Astrocyte (in vitro differentiated cells and primary cell): ENCODE data around the gene ZDHHC11. TPM values are rescaled to one million over a fixed set of nuclear protein-coding genes. Genes with fewer than 3 reads are reported as not detected.
"Not testable (repeated sequence)": the region's sequence is repeated elsewhere in the genome, so short reads cannot be mapped to it uniquely, and the experiment has no call there.

Experiments
- DNase-seq: peaks from one replicate; pipeline ENCODE4 v3.0.0-alpha.2; 2010; ENCODE audit warnings: low read depth
- FAIRE-seq: peaks from 2 replicates; lab custom pipeline; 2011; peaks lifted over from hg19 to GRCh38; lab: Jason Lieb, UNC
- H2AFZ ChIP-seq: 2 replicates; pipeline ENCODE4 v1.6.0; 2012; ENCODE audit warnings: low read depth, low read length, inconsistent platforms
- H3K27ac ChIP-seq: 2 replicates; pipeline ENCODE4 v1.5.1; 2011; ENCODE audit warnings: low read depth, low read length, inconsistent platforms
- H3K27me3 ChIP-seq: 2 replicates; pipeline ENCODE4 v1.6.0; 2011; ENCODE audit warnings: low read length, inconsistent platforms; ENCODE audit not compliant: insufficient read depth
- H3K36me3 ChIP-seq: 2 replicates; pipeline ENCODE4 v1.5.1; 2011; ENCODE audit warnings: low read length, inconsistent platforms; ENCODE audit not compliant: insufficient read depth
- H3K4me1 ChIP-seq: 2 replicates; pipeline ENCODE4 v1.5.1; 2011; ENCODE audit warnings: low read length, inconsistent platforms; ENCODE audit not compliant: insufficient read depth
- H3K4me2 ChIP-seq: 2 replicates; pipeline ENCODE4 v1.6.0; 2012; ENCODE audit warnings: low read length, inconsistent platforms
- H3K4me3 ChIP-seq: 2 replicates; pipeline ENCODE4 v1.5.1; 2011; ENCODE audit warnings: low read depth, mild to moderate bottlenecking, low read length, inconsistent platforms; ENCODE audit not compliant: insufficient read depth
- H3K79me2 ChIP-seq: 2 replicates; pipeline ENCODE4 v1.6.0; 2012; ENCODE audit warnings: mild to moderate bottlenecking, low read length, inconsistent platforms; ENCODE audit not compliant: insufficient read depth
- H3K9ac ChIP-seq: 2 replicates; pipeline ENCODE4 v1.6.0; 2012; ENCODE audit warnings: mild to moderate bottlenecking, low read length, inconsistent platforms
- H3K9me3 ChIP-seq: 2 replicates; pipeline ENCODE4 v1.5.1; 2012; ENCODE audit warnings: low read depth, mild to moderate bottlenecking, low read length, inconsistent platforms; ENCODE audit not compliant: insufficient read depth
- H4K20me1 ChIP-seq: 2 replicates; pipeline ENCODE4 v1.6.0; 2012; ENCODE audit warnings: low read length, inconsistent platforms; ENCODE audit not compliant: insufficient read depth
- H3K27ac Mint-ChIP-seq: one replicate; pipeline ENCODE4 v1.8.0; 2021; ENCODE audit warnings: mild to moderate bottlenecking, mixed read lengths; ENCODE audit not compliant: unreplicated experiment
- H3K27me3 Mint-ChIP-seq: one replicate; pipeline ENCODE4 v1.8.0; 2021; ENCODE audit warnings: low read depth, mixed read lengths; ENCODE audit not compliant: unreplicated experiment
- H3K36me3 Mint-ChIP-seq: one replicate; pipeline ENCODE4 v1.8.0; 2021; ENCODE audit warnings: low read depth, mixed read lengths; ENCODE audit not compliant: unreplicated experiment
- H3K4me1 Mint-ChIP-seq: one replicate; pipeline ENCODE4 v1.8.0; 2021; ENCODE audit warnings: low read depth, mixed read lengths; ENCODE audit not compliant: unreplicated experiment
- H3K4me3 Mint-ChIP-seq: one replicate; pipeline ENCODE4 v1.8.0; 2021; ENCODE audit warnings: mild to moderate bottlenecking, moderate library complexity, mixed read lengths; ENCODE audit not compliant: unreplicated experiment
- H3K9me3 Mint-ChIP-seq: one replicate; pipeline ENCODE4 v1.8.0; 2021; ENCODE audit warnings: mild to moderate bottlenecking, mixed read lengths; ENCODE audit not compliant: unreplicated experiment
- EZH2 ChIP-seq: IDR thresholded peaks from 2 replicates; pipeline ENCODE4 v1.6.1; 2012; ENCODE audit warnings: mild to moderate bottlenecking, low read length, inconsistent platforms; ENCODE audit not compliant: insufficient read depth
- total RNA-seq: library from RNA; stranded (reverse); gene quantifications from 2 replicates; pipeline ENCODE4 v1.2.1, GENCODE V29; 2021

The ZDHHC11 gene
- total RNA-seq, 1 donor from 2014 or later: 15.9 TPM

- H3K4me1 ChIP-seq, H3K27me3 ChIP-seq, H3K79me2 ChIP-seq, H3K9ac ChIP-seq, H3K4me3 ChIP-seq, H2AFZ ChIP-seq, H3K9me3 ChIP-seq, H3K36me3 Mint-ChIP-seq, H3K27ac Mint-ChIP-seq, DNase-seq, FAIRE-seq, H3K9me3 Mint-ChIP-seq, H3K4me1 Mint-ChIP-seq, H3K27ac ChIP-seq, H3K36me3 ChIP-seq, H3K27me3 Mint-ChIP-seq, H4K20me1 ChIP-seq: not testable (repeated sequence)
- H3K4me2 ChIP-seq: peak overlapping the region; percentile 85
- peak; percentile 41 for TF ChIP-seq EZH2
- H3K4me3 Mint-ChIP-seq: peak overlapping the region; percentile 80
These were observed 65.5 kb downstream of the ZDHHC11 start for GRCh38 chr5:785181-785705.

- not testable (repeated sequence) for H3K27ac Mint-ChIP-seq, H3K79me2 ChIP-seq, H3K27me3 Mint-ChIP-seq, H3K9ac ChIP-seq, H4K20me1 ChIP-seq, H3K9me3 Mint-ChIP-seq, H3K4me1 ChIP-seq, H3K4me1 Mint-ChIP-seq, H3K27me3 ChIP-seq, H3K9me3 ChIP-seq, H3K36me3 Mint-ChIP-seq, FAIRE-seq, H3K36me3 ChIP-seq, H3K27ac ChIP-seq
- peak within 1 kb of the TSS; percentile 85 for H3K4me2 ChIP-seq
- H2AFZ ChIP-seq: peak within 1 kb of the TSS; percentile 81
- peak within 1 kb of the TSS; percentile 42 for H3K4me3 ChIP-seq
- peak; percentile 39 for DNase-seq
- peak within 1 kb of the TSS; percentile 80 for H3K4me3 Mint-ChIP-seq
These were observed 66.2 kb downstream of the ZDHHC11 start, which contains the start of gene ZDHHC11B for GRCh38 chr5:784428-785177. Gene ZDHHC11B (minus strand): TSS chr5:784729. CDS start chr5:766919, 17,810 bp downstream.

GRCh38 chr5:783881-784427 lies 66.8 kb downstream of the ZDHHC11 start:
- not testable (repeated sequence) for H3K79me2 ChIP-seq, H3K4me1 Mint-ChIP-seq, H3K4me3 Mint-ChIP-seq, H3K36me3 Mint-ChIP-seq, H3K27me3 ChIP-seq, H3K27ac Mint-ChIP-seq, H4K20me1 ChIP-seq, H3K27me3 Mint-ChIP-seq, H3K9me3 ChIP-seq, H3K9ac ChIP-seq, H3K36me3 ChIP-seq, DNase-seq, H3K27ac ChIP-seq, H3K9me3 Mint-ChIP-seq, H3K4me1 ChIP-seq, FAIRE-seq
- peak overlapping the region; percentile 34 for H2AFZ ChIP-seq
- H3K4me2 ChIP-seq: peak overlapping the region; percentile 85
- TF ChIP-seq EZH2: peak; percentile 84
- peak overlapping the region; percentile 5 for H3K4me3 ChIP-seq

DNA sequence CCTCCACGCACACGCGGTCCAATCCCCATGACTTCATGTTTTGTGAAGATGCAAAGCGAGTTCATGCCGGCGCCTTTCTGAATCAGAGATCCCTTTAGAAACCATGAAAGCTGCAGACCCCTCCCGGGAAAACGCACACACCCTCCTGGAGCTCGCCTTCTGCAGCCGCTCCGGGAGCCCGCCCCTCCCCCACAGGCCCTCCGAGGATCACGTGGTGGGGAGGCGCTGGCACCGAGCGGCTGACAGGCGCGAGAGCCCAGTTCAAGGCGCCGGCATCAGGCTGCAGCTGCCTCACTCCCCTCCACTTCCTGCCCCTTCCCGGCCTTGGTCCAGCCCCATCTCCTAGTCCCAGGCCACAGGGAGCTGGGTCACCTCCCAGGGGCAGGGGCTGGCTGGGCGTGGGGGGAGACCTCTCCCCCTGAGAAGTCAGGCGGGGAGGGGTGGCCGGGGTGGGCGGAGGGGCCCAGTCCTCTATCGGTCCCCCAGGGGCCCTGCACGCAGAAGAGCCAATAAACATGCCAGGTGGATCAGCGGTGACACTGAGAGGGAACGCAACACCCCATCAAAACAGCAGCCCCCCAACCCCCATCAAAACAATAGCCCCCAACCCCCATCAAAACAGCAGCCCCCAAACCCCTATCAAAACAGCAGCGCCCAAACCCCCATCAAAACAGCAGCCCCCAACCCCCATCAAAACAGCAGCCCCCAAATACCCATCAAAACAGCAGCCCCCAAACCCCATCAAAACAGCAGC lies 67.6 kb downstream of the ZDHHC11 start:
- not testable (repeated sequence) for H3K4me1 ChIP-seq, H3K27ac Mint-ChIP-seq, H3K9me3 Mint-ChIP-seq, FAIRE-seq, H3K4me2 ChIP-seq, H3K9me3 ChIP-seq, H3K79me2 ChIP-seq, H3K4me3 Mint-ChIP-seq, H3K36me3 ChIP-seq, H3K4me3 ChIP-seq, H3K27me3 Mint-ChIP-seq, H4K20me1 ChIP-seq, H2AFZ ChIP-seq, H3K27ac ChIP-seq, H3K27me3 ChIP-seq, H3K4me1 Mint-ChIP-seq, H3K9ac ChIP-seq, H3K36me3 Mint-ChIP-seq, DNase-seq

DNA sequence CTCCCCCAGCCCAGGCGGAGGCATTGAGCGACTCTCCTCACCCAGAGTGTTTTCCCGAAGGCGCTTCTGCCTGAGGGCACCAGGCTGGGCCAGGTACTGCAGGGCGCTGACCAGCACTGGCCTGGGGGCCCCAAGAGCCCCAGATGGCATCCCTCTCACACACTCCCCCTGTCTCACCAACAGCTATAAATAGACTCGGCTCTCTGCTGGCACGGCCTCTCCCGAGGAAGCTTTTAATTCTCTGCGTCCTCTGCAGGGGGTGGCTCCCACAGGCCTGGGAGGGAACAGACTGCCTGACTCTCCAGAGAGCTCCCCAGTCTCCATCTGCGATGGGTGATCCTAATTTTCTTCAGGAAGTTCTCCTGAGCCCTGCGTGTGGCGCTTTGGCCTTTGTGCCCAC lies 68.4 kb downstream of the ZDHHC11 start:
- not testable (repeated sequence) for H3K9me3 Mint-ChIP-seq, H3K36me3 Mint-ChIP-seq, DNase-seq, H3K4me2 ChIP-seq, H3K4me1 ChIP-seq, H2AFZ ChIP-seq, H4K20me1 ChIP-seq, H3K27ac Mint-ChIP-seq, H3K27me3 ChIP-seq, FAIRE-seq, H3K4me1 Mint-ChIP-seq, H3K4me3 ChIP-seq, H3K79me2 ChIP-seq, H3K36me3 ChIP-seq, H3K27me3 Mint-ChIP-seq, H3K27ac ChIP-seq, H3K9ac ChIP-seq, H3K4me3 Mint-ChIP-seq, H3K9me3 ChIP-seq
